GM10266 (cell line): ENCODE data around the gene KIF1A.

Experiments used
- DNase-seq: peaks from one replicate; pipeline ENCODE4 v3.0.0; 2012; ENCODE audit errors: extremely low spot score
- TF ChIP-seq, protein P1 (sequence below): IDR thresholded peaks from 2 replicates; pipeline ENCODE4 v1.5.1; 2012; ENCODE audit warnings: mild to moderate bottlenecking, low read depth; ENCODE audit not compliant: control insufficient read depth, insufficient read depth; ENCODE audit errors: missing control alignments

Gene KIF1A

DNA sequence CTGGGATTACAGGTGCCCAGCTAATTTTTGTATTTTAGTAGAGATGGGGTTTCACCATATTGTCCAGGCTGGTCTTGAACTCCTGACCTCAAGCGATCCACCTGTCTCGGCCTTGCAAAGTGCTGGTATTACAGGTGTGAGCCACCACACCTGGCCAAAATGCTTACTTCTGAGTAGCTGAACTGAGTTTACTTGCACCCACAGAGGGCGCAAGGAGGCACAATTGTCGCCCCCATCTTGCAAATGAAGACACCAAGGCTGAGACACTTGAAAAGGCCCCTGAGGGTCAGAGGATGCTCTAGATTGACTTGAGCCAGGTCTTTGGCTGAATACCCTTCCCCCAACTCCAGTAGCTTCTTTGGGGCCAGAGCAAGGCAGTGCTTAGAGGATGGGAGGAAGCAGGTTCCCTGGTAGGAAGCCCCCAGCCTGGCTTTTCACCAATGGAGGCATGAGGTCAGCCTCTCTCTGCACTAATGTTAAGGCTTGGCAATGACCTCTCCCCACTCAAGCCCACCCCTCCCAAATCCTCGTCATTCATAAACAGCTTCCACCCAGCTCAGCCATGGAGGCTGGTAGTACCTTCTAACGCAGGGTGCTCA, 14.5 kb upstream of the KIF1A start:
- DNase-seq, result no peak
- TF ChIP-seq, protein P1, sequence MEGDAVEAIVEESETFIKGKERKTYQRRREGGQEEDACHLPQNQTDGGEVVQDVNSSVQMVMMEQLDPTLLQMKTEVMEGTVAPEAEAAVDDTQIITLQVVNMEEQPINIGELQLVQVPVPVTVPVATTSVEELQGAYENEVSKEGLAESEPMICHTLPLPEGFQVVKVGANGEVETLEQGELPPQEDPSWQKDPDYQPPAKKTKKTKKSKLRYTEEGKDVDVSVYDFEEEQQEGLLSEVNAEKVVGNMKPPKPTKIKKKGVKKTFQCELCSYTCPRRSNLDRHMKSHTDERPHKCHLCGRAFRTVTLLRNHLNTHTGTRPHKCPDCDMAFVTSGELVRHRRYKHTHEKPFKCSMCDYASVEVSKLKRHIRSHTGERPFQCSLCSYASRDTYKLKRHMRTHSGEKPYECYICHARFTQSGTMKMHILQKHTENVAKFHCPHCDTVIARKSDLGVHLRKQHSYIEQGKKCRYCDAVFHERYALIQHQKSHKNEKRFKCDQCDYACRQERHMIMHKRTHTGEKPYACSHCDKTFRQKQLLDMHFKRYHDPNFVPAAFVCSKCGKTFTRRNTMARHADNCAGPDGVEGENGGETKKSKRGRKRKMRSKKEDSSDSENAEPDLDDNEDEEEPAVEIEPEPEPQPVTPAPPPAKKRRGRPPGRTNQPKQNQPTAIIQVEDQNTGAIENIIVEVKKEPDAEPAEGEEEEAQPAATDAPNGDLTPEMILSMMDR, result no peak

DNA sequence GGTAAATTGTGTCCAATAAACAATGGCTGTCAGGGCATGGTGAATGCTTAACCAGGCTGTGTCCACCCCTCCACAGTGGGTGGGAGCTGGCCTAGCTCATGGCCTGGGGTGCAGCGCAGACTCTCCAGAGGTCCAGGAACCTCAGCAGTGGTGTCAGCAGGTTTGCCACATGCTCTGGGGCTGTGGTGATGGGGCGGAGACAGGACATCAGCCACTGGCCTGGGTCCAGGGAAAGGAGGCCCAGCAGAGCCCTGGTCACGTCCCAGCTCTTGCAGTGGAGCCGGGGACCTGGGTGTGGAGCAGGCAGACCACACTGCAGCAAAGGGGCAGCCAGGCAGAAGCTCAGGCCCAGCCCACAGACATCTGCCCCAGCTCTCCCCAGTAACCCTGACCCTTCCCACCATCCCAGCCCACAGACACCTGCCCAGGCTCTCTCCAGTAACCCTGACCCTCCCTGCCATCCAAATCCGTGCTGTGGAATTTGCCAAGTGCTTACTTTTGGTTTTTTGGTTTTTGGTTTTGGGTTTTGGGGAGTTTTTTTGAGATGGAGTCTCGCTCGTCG, 13.8 kb upstream of the KIF1A start:
- no peak for DNase-seq
- TF ChIP-seq, protein P1, result no peak

DNA sequence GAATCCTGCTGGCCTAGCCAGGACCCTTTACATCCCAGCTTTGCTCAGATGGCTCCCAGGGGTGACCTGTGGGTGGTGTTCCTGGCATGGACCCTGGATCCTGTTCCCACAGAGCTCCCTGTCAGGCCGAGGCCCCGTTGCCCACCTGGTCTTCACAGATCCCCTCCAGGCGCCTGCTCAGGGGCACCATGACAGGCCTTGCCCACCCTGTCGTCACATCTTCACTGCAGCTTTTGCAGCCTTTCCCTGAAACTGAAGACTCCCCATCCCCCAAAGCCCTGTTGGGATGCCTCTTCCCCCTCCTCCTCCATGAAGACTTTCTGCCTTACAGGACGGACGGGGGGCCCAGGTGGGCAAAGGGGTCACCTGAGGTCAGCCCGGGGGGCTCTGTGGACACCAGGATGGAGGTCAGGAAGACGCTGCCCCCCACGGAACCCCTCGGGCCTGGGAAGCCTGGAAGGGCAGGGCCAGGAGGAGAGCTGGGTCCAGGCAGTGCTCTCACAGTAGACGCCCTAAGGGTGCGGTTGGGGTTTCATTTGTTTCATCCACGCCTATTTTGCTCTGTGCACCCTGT, 13.0 kb upstream of the KIF1A start:
- DNase-seq, result no peak
- TF ChIP-seq, protein P1, result no peak

DNA sequence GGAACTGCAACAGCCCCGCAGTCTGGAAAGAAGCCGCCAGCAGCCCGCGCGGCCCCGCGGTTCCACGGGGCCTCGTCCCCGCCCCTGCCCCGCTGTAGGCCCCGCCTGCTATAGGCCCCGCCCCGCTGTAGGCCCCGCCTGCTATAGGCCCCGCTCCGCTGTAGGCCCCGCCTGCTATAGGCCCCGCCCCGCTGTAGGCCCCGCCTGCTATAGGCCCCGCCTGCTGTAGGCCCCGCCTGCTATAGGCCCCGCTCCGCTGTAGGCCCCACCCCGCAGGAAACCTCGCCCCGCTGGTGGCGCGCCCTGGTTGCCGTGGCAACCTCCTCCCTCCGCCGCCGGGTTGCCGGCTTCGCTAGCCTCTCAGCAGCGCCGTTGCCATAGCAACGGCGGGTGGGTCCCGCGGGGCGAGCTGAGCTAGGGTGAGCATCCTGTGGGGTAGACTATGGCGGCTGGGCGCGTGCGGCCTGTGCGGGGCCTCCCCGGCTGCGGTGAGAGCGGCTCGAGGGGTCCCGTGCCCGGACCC, 12.2 kb upstream of the KIF1A start:
- peak; percentile 97 for DNase-seq
- TF ChIP-seq, protein P1, result no peak

DNA sequence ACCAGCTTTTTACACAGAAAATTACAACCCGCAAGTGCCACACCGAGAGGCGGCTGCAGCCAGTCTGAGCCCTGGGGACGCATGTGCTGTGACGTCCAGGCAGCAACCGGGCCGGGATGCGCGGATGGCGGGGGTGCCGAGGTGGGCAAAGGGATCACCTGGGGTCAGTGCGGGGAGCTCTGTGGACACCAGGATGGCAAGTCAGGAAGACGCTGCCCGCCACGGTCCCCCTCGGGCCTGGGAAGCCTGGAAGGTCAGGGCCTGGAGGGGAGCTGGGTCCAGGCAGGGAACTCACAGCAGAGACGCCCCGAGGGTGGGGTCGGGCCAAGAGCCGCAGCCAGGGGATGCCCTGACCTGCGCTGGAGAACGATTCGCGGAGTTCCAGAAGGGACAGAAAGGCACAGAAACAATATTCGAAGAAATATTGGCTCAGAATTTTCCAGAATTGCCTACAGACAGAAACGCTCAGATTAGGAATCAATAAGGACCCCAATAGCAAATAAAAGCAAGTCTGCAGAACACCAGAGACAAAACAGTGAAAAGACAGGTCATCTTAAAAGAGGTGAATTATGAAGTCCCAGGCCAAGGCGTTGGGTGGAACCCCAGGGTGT, 11.7 kb upstream of the KIF1A start:
- TF ChIP-seq, protein P1, result no peak
- DNase-seq, result no peak

DNA sequence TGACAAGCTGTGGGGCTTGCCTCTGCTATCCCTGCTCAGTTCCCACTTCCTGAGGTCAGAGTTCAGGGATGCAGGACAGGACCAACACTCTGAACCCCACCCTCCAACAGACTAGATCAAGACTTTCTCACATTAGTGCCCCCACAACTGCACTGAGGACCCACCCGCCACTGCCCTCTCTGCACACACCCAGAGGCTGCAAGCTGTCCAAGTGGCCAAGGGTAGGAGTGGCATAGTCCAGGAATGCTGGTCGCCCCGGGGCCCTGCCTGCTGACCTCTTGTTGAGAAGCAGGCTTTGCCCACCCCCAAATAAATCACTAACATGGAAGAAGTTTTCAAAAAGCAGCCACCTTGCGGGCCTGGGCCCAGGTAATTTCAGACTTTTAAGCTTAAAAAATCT, 5.5 kb upstream of the KIF1A start:
- TF ChIP-seq, protein P1, result no peak
- no peak for DNase-seq
